RWPE1 (cell line): ENCODE data around the gene PARP16.
"Not testable (repeated sequence)": the region's sequence is repeated elsewhere in the genome, so short reads cannot be mapped to it uniquely, and the experiment has no call there.

ENCODE experiments used
- CTCF ChIA-PET: fragments of 350-600 bp; sonication (Branson Sonifier 250); formaldehyde crosslinking; extraction: SDS; loops from one replicate; lab custom pipeline; 2021; lab: Yijun Ruan, JAX
- POLR2A ChIA-PET: fragments of 400-600 bp; formaldehyde crosslinking; extraction: SDS; loops from one replicate; lab custom pipeline; 2020; ENCODE audit warnings: antibody characterized with exemption; ENCODE audit not compliant: low non-redundant PET; lab: Yijun Ruan, JAX
- DNase-seq: peaks from one replicate; pipeline ENCODE4 v3.0.0; 2012; ENCODE audit warnings: low spot score
- H3K27ac ChIP-seq: fragments of 450-650 bp; 2 replicates; pipeline ENCODE4 v1.5.1; 2017
- TF ChIP-seq, protein P1 (sequence below): fragments of 450-650 bp; conservative IDR thresholded peaks from 2 replicates; pipeline ENCODE4 v1.5.1; 2017; ENCODE audit warnings: low read depth, mild to moderate bottlenecking

PARP16 gene

DNA sequence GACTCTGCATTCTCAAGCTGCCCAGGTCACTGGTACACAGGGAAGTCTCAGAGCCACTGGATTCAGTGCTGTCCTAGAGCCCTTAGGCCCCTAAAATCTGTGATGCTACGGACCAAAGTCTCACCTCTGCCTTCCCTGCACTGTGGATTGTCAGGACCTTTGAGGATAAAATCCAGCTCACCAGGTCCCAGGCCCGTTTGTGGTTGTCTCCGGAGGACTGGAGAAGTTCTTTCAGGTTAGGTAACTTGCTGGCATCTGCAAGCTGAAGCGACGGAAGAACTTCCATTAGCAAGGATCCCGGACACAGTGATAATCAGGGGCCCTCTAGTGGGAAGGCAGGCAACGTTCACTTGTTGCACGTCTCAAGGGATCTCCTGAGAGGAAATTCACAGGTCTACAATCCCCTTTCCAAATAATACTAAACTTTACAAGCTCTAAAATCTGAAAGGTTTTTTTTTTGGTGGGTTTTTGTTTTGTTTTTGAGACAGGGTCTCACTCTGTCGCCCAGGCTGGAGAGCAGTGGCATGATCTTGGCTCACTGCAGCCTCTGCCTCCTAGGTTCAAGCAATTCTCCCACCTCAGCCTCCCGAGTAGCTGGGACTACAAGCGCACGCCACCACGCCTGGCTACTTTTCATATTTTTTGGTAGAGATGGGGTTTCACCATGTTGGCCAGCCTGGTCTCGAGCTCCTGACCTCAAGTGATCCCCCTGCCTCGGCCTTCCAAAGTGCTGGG is 15.7 kb downstream of the PARP16 start:
- POLR2A ChIA-PET, H3K27ac ChIP-seq: not testable (repeated sequence)
- CTCF ChIA-PET, result interaction anchor here (0.6 to 2.1 kb wide), 29 partner anchors 9 to 1971 kb away, joined by 3 to 19 read pairs (median 4); partner anchors contain the start of gene CILP
- TF ChIP-seq, protein P1, sequence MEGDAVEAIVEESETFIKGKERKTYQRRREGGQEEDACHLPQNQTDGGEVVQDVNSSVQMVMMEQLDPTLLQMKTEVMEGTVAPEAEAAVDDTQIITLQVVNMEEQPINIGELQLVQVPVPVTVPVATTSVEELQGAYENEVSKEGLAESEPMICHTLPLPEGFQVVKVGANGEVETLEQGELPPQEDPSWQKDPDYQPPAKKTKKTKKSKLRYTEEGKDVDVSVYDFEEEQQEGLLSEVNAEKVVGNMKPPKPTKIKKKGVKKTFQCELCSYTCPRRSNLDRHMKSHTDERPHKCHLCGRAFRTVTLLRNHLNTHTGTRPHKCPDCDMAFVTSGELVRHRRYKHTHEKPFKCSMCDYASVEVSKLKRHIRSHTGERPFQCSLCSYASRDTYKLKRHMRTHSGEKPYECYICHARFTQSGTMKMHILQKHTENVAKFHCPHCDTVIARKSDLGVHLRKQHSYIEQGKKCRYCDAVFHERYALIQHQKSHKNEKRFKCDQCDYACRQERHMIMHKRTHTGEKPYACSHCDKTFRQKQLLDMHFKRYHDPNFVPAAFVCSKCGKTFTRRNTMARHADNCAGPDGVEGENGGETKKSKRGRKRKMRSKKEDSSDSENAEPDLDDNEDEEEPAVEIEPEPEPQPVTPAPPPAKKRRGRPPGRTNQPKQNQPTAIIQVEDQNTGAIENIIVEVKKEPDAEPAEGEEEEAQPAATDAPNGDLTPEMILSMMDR, result peak; percentile 89
- peak; percentile 73 for DNase-seq

DNA sequence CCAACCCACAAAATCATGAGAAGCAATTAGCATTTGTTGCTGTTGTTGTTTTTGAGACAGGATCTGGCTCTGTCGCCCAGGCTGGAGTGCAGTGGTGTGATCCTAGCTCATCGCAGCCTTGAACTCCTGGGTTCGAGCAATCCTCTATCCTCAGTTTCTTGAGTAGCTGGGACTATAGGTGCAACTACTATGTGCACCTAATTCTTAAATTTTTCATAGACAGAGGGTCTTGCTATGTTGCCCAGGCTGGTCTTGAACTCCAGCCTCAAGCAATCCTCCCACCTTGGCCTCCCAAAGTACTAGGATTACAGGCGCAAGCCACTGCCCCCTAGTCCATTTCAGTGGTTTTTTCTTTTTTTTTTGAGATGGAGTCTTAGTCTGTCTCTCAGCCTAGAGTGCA is 18.3 kb downstream of the PARP16 start:
- POLR2A ChIA-PET, result no interaction called here
- TF ChIP-seq, protein P1, result no peak
- CTCF ChIA-PET, result interaction anchor here (1.5 kb wide), 1 partner anchor 117 kb away, joined by 3 read pairs; no protein-coding TSS in a partner anchor
- H3K27ac ChIP-seq, result no peak overlapping the region
- no peak for DNase-seq

DNA sequence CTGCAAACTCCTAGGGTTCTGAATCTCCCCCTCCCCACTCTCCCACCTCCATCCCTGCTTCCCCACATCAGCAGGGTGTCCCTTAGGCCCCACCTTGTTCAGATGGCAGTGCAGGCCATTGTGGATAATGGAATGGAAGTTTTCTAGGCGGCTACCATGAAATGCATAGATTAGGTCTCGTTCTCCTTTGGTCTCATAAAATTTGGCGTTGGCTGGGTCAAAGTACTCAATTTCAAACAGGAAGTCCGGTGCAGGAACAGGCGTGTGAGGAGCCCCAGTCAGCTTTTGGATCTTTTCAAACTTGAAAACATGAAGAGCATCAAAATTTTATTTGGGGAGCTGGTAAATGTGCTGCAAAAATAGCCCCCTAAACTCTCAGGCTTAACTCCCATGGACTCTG is 20.2 kb downstream of the PARP16 start:
- ChIA-PET CTCF (no interaction called here), POLR2A (no interaction called here)
- TF ChIP-seq, protein P1, result no peak
- no peak overlapping the region for H3K27ac ChIP-seq
- DNase-seq, result no peak

DNA sequence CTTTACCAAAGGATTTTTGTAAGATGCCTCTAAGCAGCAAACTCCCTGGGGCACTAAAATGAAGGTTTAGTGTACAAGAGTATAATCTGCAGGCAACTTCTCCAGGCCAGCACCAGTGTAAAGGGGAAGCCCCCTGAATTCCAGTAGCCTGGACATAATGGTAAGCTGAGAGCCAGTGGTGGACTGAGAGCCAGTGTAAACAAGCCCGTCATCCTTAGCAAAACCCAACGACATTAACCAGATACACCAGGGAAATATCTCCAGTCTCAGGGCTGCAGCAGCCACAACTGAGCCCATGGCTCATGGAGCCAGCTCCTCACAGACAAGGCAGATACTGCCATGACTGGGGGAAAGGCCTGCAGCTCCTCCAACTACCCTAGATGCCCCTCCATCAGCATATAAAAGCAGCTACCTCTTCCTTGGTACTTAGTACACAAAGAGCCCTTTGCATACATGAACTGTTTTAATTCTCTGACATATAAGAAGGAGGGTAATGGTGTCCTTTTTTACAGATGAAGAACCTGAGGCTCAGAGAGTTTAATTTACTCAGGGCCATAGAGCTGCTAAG is 21.7 kb downstream of the PARP16 start:
- ChIA-PET CTCF (no interaction called here), POLR2A (no interaction called here)
- DNase-seq, result no peak
- TF ChIP-seq, protein P1, result no peak
- no peak overlapping the region for H3K27ac ChIP-seq

DNA sequence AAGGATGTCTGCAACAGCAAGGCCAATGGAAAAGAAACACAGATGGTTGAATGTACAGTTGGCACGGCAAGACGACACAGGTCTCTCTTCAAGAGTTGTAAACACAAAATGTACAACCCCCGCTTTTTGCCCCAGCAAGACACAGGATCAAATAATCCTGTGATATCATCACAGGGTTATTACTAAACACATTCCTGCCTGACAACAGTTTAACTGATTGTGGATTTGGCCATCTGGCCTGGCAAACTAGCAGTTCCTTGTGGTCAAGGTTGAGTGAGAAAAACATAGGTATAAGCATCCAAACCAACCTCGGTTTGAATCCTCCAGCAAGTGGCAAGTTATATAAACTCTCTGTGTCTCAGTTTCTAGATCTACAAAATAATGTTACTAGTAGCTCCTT is 23.4 kb downstream of the PARP16 start:
- POLR2A ChIA-PET, result no interaction called here
- TF ChIP-seq, protein P1, result no peak
- no peak for DNase-seq
- CTCF ChIA-PET, result interaction anchor here (2.2 kb wide), 1 partner anchor 8 kb away, joined by 6 read pairs; no protein-coding TSS in a partner anchor
- H3K27ac ChIP-seq, result no peak overlapping the region

DNA sequence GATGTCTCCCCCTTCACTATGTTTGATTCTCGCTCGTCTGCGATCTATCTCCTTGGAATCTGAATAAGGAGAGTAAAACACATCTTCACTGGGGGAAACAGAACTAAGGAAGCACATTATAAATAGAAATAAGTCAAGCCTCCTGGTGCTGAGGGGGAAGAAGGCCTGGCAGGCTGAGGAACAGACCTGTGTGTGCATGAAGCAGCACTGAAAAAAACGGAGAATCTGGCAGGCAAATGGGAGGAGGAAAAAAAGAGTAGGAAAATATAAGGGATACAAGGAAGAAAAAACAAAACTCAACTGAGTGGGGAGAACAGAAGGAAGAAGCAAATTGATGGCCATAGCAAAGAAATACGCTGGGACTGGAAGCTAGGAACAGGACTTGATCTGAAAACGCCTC is 25.7 kb downstream of the PARP16 start:
- POLR2A ChIA-PET, result no interaction called here
- TF ChIP-seq, protein P1, result no peak
- H3K27ac ChIP-seq, result no peak overlapping the region
- no peak for DNase-seq
- CTCF ChIA-PET, result interaction anchor here (2.2 kb wide), 1 partner anchor 10 kb away, joined by 6 read pairs; no protein-coding TSS in a partner anchor
